Panc1 (cell line): ENCODE measurements around the gene ZBTB20. TPM values are rescaled to one million over a fixed set of nuclear protein-coding genes. Genes with fewer than 3 reads are reported as not detected.

ENCODE experiments used
- ATAC-seq: fragments of 200-7000 bp; cut with Tn5 transposase; 2 replicates; pipeline ENCODE4 v1.9.1; 2020; ENCODE audit warnings: mild to moderate bottlenecking, moderate library complexity
- BruUV-seq: library from RNA; stranded (reverse); fragments of 400-500 nt; replicated peaks from 2 replicates; lab custom pipeline; 2021; lab: Mats Ljungman, UMichigan
- CTCF ChIA-PET: fragments of 300-600 bp; sonication (Branson Sonifier 250); formaldehyde crosslinking; loops from one replicate; lab custom pipeline; 2022; ENCODE audit warnings: antibody characterized with exemption; lab: Charles Lee
- POLR2A ChIA-PET: fragments of 300-600 bp; sonication (Branson Sonifier 250); formaldehyde crosslinking; loops from one replicate; lab custom pipeline; 2022; ENCODE audit warnings: antibody characterized with exemption; lab: Charles Lee
- DNase-seq: peaks from one replicate; pipeline ENCODE4 v3.0.0-alpha.2; 2010; ENCODE audit warnings: low read depth, low spot score
- H3K27ac ChIP-seq: 2 replicates; pipeline ENCODE4 v1.5.1; 2011; ENCODE audit warnings: mild to moderate bottlenecking, low read length, inconsistent platforms
- H3K27me3 ChIP-seq: fragments of 200-500 bp; sonication (Bioruptor generic); 2 replicates; pipeline ENCODE4 v1.6.0; 2014; ENCODE audit warnings: low read length, inconsistent platforms; ENCODE audit not compliant: control insufficient read depth, insufficient read depth
- H3K36me3 ChIP-seq: fragments of 200-500 bp; sonication (Bioruptor generic); 2 replicates; pipeline ENCODE4 v1.5.1; 2014; ENCODE audit warnings: inconsistent platforms, mild to moderate bottlenecking, low read length, moderate library complexity; ENCODE audit not compliant: control insufficient read depth, insufficient read depth
- H3K4me1 ChIP-seq: 2 replicates; pipeline ENCODE4 v1.5.1; 2011; ENCODE audit warnings: inconsistent platforms, mild to moderate bottlenecking, low read length, moderate library complexity; ENCODE audit not compliant: control insufficient read depth, insufficient read depth
- H3K4me3 ChIP-seq, 2 experiments: 2 replicates each; pipeline ENCODE4 v1.5.1; 2011 to 2012; ENCODE audit warnings: low read depth in 2 of 2, low read length in 2 of 2, mild to moderate bottlenecking in 2 of 2, inconsistent platforms in 1 of 2, moderate library complexity in 1 of 2
- H3K9me3 ChIP-seq: fragments of 200-500 bp; sonication (Bioruptor generic); 2 replicates; pipeline ENCODE4 v1.5.1; 2014; ENCODE audit warnings: low read depth, mild to moderate bottlenecking, inconsistent platforms, low read length, moderate library complexity; ENCODE audit not compliant: control insufficient read depth, insufficient read depth
- CTCF ChIP-seq: fragments of 450-650 bp; IDR thresholded peaks from 2 replicates; pipeline ENCODE4 v1.5.1; 2017; ENCODE audit warnings: mild to moderate bottlenecking
- POLR2AphosphoS5 ChIP-seq: IDR thresholded peaks from 2 replicates; pipeline ENCODE4 v1.6.1; 2012; ENCODE audit warnings: mild to moderate bottlenecking, low read depth, low read length, moderate library complexity
- REST ChIP-seq, 2 experiments: IDR thresholded peaks; 2 replicates each; pipeline ENCODE4 v1.6.1; 2011 to 2012; ENCODE audit warnings: low read depth in 2 of 2, control low read depth in 1 of 2, low read length in 1 of 2, mild to moderate bottlenecking in 1 of 2, moderate library complexity in 1 of 2; ENCODE audit not compliant: insufficient read depth in 1 of 2
- SIN3A ChIP-seq: IDR thresholded peaks from 2 replicates; pipeline ENCODE4 v1.6.1; 2012; ENCODE audit warnings: low read depth, mild to moderate bottlenecking, low read length, moderate library complexity, borderline replicate concordance; ENCODE audit not compliant: insufficient read depth
- TCF7L2 ChIP-seq: IDR thresholded peaks from 2 replicates; pipeline ENCODE4 v1.6.1; 2011; ENCODE audit warnings: mild to moderate bottlenecking, low read depth, low read length, inconsistent platforms
- in situ Hi-C: cut with HindIII; loops from 2 replicates; pipeline ENCODE4 v1.10.0; 2016; ENCODE audit warnings: low sequenced_read_pairs, low pct_unique_long_range_greater_than_20kb
- intact Hi-C: fragments of 100-400 bp; cut with micrococcal nuclease; formaldehyde crosslinking; loops from one replicate; pipeline ENCODE4 v1.10.0; 2022; ENCODE audit not compliant: unreplicated experiment
- total RNA-seq: library from RNA; stranded (reverse); gene quantifications from one replicate; pipeline ENCODE4 v1.2.1, GENCODE V29; 2021; ENCODE audit not compliant: unreplicated experiment

ZBTB20 gene
- total RNA-seq, 1 experiment from 2014 or later = 4.1 TPM

- no peak overlapping the region for H3K4me3 ChIP-seq
- no peaks in the 10 kb centered on the region for H3K27me3 ChIP-seq
- H3K36me3 ChIP-seq = no peaks in the 10 kb centered on the region
- BruUV-seq = no TSS peak
- in situ Hi-C loops = no loop called here
- ATAC-seq = no peak
- DNase-seq = no peak
- H3K9me3 ChIP-seq = no peaks in the 10 kb centered on the region
- no peak overlapping the region for H3K27ac ChIP-seq
- TF ChIP-seq CTCF (no peak), SIN3A (no peak), TCF7L2 (no peak)
- ChIA-PET POLR2A (no interaction called here), CTCF (no interaction called here)
- H3K4me1 ChIP-seq = no peaks in the 10 kb centered on the region
- intact Hi-C loops = no loop called here
These were observed 860.8 kb downstream of the ZBTB20 start for GRCh38 chr3:114286266-114286665.

- ATAC-seq = no peak
- in situ Hi-C loops = no loop called here
These were observed 861.3 kb downstream of the ZBTB20 start for GRCh38 chr3:114285648-114286230.

More at GRCh38 chr3:114285648-114286230, 861.3 kb downstream of the ZBTB20 start:
- Histone ChIP-seq H3K27ac (no peak overlapping the region), H3K4me3 (no peak overlapping the region), H3K9me3 (no peaks in the 10 kb centered on the region), H3K4me1 (no peaks in the 10 kb centered on the region), H3K36me3 (no peaks in the 10 kb centered on the region), H3K27me3 (no peaks in the 10 kb centered on the region)
- POLR2A ChIA-PET = no interaction called here
- intact Hi-C loops = no loop called here
- DNase-seq = no peak
- no TSS peak for BruUV-seq
- CTCF ChIA-PET = no interaction called here
- TF ChIP-seq POLR2AphosphoS5 = no peak
- TF ChIP-seq TCF7L2 = no peak
- TF ChIP-seq CTCF = no peak
- no peak for TF ChIP-seq REST (IDR thresholded peaks at IDR 0.05; ENCODE audit: insufficient read depth in 1 of 2, low read depth in 2 of 2, low read length in 1 of 2)
- TF ChIP-seq SIN3A = no peak
